Measurements from ENCODE around the gene SNCG. TPM values are rescaled to one million over a fixed set of nuclear protein-coding genes. Genes with fewer than 3 reads are reported as not detected.

The SNCG gene
- total and polyA plus RNA-seq, 2 donors from 2014 or later = 41.3 to 92.8 TPM

- TF ChIP-seq, protein P1, sequence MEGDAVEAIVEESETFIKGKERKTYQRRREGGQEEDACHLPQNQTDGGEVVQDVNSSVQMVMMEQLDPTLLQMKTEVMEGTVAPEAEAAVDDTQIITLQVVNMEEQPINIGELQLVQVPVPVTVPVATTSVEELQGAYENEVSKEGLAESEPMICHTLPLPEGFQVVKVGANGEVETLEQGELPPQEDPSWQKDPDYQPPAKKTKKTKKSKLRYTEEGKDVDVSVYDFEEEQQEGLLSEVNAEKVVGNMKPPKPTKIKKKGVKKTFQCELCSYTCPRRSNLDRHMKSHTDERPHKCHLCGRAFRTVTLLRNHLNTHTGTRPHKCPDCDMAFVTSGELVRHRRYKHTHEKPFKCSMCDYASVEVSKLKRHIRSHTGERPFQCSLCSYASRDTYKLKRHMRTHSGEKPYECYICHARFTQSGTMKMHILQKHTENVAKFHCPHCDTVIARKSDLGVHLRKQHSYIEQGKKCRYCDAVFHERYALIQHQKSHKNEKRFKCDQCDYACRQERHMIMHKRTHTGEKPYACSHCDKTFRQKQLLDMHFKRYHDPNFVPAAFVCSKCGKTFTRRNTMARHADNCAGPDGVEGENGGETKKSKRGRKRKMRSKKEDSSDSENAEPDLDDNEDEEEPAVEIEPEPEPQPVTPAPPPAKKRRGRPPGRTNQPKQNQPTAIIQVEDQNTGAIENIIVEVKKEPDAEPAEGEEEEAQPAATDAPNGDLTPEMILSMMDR (IDR thresholded peaks at IDR 0.05; ENCODE audit: borderline replicate concordance, extremely low read depth, insufficient read depth) = no peak
- no peak for FAIRE-seq
- DNase-seq = no peak
- peaks cover 4 to 19% (median 19%) of the 10 kb centered on the region in 3 donors for H3K36me3 ChIP-seq (ENCODE audit: control insufficient read depth in 2 of 3, insufficient read depth in 3 of 3, low read length in 3 of 3)
- no peaks in the 10 kb centered on the region for H3K9me3 ChIP-seq (ENCODE audit: control insufficient read depth in 2 of 3, insufficient read depth in 1 of 3, low read length in 3 of 3)
- H3K9ac ChIP-seq (ENCODE audit: low read length in 3 of 3) = no peak overlapping the region
- H3K27me3 ChIP-seq (ENCODE audit: control insufficient read depth, insufficient read depth, low read length) = no peaks in the 10 kb centered on the region
- H3K27ac ChIP-seq (ENCODE audit: low read depth in 2 of 2, low read length in 2 of 2) = no peak overlapping the region
- H3K4me3 ChIP-seq (ENCODE audit: low read length in 3 of 3) = no peak overlapping the region
- no peaks in the 10 kb centered on the region for H3K4me1 ChIP-seq (ENCODE audit: control insufficient read depth in 2 of 3, insufficient read depth in 2 of 3, low read depth in 1 of 3, low read length in 3 of 3)
- intact Hi-C loops (cut with DNase I) = no loop called here
These were observed 35.8 kb upstream of the SNCG start for GRCh38 chr10:86922553-86922961.

DNA sequence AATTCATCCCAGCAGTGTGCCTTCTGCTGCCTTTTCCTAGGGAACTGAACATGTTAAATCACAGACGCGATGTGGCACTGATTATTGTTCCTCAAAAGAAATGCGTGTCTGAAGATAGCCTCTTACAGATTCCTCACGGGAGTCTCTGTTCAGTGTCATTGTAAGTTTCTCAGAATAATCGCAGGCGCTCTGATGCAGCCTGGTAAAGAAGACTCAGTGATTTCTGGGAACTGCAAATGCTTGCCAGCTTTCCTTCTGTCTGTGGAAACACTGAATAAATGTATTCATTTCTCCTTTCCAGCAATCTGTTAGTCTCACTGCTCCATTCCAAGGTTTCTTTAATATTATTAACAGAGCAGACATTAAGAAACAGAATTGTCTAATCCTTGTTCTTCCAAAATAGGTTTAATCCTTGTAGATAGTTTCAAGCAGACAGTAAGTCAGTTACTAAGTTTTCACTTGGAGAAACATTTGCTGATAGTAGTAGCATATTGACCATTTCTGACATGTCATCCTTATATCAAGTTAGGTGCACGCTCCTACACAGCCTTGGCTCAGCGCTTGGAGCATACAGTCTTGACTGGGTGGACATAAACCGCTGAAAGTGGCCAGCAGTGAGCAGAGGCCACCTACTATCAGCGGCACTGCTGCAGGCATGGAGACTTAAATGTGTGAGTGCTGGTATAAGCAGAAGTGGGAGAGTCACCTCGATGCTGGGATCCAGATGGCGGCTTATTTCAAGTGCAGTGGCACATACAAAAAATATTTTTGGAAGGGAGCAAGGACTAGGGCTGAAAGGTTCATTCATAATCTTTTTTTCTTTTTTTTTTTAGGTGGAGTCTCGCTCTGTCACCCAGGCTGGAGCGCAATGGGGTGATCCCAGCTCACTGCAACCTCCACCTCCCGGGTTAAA lies 28.7 kb upstream of the SNCG start:
- Histone ChIP-seq H3K4me3 (ENCODE audit: low read length in 3 of 3) (no peak overlapping the region), H3K4me1 (ENCODE audit: control insufficient read depth in 2 of 3, insufficient read depth in 2 of 3, low read depth in 1 of 3, low read length in 3 of 3) (no peaks in the 10 kb centered on the region), H3K9me3 (ENCODE audit: control insufficient read depth in 2 of 3, insufficient read depth in 1 of 3, low read length in 3 of 3) (no peaks in the 10 kb centered on the region), H3K9ac (ENCODE audit: low read length in 3 of 3) (no peak overlapping the region), H3K27me3 (ENCODE audit: control insufficient read depth, insufficient read depth, low read length) (no peaks in the 10 kb centered on the region), H3K36me3 (ENCODE audit: control insufficient read depth in 2 of 3, insufficient read depth in 3 of 3, low read length in 3 of 3) (peaks cover 0 to 11% (median 6%) of the 10 kb centered on the region in 3 donors), H3K27ac (ENCODE audit: low read depth in 2 of 2, low read length in 2 of 2) (no peak overlapping the region)
- TF ChIP-seq, protein P1 (IDR thresholded peaks at IDR 0.05; ENCODE audit: borderline replicate concordance, extremely low read depth, insufficient read depth) = no peak
- FAIRE-seq (no peak), DNase-seq (no peak)
- intact Hi-C loops (cut with DNase I) = no loop called here

DNA sequence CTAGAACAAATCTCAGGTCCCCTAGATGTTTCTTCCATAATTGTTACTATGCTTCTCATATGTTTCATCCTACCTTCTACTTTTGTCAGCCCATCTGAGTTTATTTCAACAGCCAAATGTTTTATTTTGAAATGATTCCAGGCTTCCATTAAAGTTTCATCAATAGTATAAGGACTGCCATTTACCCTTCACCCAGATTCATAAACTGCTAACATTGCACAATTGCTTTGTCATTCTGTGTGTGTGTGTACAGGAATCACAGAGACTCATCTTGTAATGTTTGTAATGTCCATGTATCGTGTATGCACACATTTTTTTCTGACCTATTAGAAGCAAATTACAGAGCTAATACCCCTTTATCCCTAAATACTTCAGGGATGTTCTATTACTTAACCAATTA lies 26.5 kb upstream of the SNCG start:
- H3K4me3 ChIP-seq (ENCODE audit: low read length in 3 of 3) = no peak overlapping the region
- TF ChIP-seq, protein P1 (IDR thresholded peaks at IDR 0.05; ENCODE audit: borderline replicate concordance, extremely low read depth, insufficient read depth) = no peak
- intact Hi-C loops (cut with DNase I) = no loop called here
- H3K27me3 ChIP-seq (ENCODE audit: control insufficient read depth, insufficient read depth, low read length) = no peaks in the 10 kb centered on the region
- no peaks in the 10 kb centered on the region for H3K9me3 ChIP-seq (ENCODE audit: control insufficient read depth in 2 of 3, insufficient read depth in 1 of 3, low read length in 3 of 3)
- DNase-seq (no peak), FAIRE-seq (no peak)
- H3K9ac ChIP-seq (ENCODE audit: low read length in 3 of 3) = no peak overlapping the region
- no peaks in the 10 kb centered on the region for H3K4me1 ChIP-seq (ENCODE audit: control insufficient read depth in 2 of 3, insufficient read depth in 2 of 3, low read depth in 1 of 3, low read length in 3 of 3)
- peaks cover 0 to 11% (median 6%) of the 10 kb centered on the region in 3 donors for H3K36me3 ChIP-seq (ENCODE audit: control insufficient read depth in 2 of 3, insufficient read depth in 3 of 3, low read length in 3 of 3)
- H3K27ac ChIP-seq (ENCODE audit: low read depth in 2 of 2, low read length in 2 of 2) = no peak overlapping the region
